GM21367 (cell line): ENCODE results near the gene SLCO4A1.

Experiments used
- ATAC-seq: cut with Tn5 transposase; IDR thresholded peaks from one replicate; pipeline ENCODE4 v1.9.1; 2021; ENCODE audit not compliant: unreplicated experiment

Gene SLCO4A1

DNA sequence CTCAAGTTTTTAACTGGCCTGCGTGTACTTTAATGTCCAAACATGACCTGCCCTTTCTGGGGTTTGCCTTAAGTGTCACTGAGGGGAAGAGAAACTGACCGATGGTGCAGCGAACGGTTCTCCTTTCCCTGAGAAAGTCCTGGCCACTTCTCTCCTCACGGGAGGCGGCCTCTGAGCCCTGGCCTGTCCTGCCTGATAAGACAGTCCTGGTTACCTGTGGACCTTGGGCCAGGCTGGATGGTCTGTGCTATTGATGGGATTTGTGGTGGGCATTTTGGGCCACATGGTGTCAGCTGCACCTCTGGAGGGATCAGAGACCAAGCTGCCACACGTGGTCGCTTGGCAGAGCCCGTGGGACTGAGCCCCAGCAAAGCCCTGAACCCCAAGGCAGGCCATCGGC, 54.7 kb downstream of the SLCO4A1 start:
- ATAC-seq = no peak

- ATAC-seq = no peak
These were observed 55.2 kb downstream of the SLCO4A1 start for GRCh38 chr20:62697468-62697912.

DNA sequence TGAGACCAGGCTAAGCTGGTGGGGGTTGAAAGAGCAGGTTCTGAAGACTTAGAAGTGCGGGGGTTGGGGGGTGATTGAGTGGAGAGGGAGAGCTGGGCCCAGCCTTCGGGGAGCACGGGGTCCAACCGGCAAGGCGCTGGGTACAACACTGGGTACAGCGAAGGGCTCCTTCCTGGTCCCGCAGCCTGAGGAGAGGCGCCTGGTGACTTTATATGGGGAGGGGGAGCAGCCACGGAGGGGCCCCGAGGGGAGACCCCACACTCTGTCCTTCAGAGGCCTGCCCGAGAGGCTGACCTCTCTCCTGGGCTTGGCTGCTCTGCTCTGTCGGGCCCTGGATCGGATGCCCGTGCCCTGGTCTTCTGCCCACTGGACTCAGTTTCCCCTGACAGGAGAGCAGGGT, 55.9 kb downstream of the SLCO4A1 start:
- ATAC-seq = no peak

- ATAC-seq = no peak
These were observed 57.0 kb downstream of the SLCO4A1 start for GRCh38 chr20:62699296-62699695.

GRCh38 chr20:62699741-62700140, 57.4 kb downstream of the SLCO4A1 start:
- no peak for ATAC-seq

- no peak for ATAC-seq
These were observed 58.1 kb downstream of the SLCO4A1 start for GRCh38 chr20:62700261-62700930.

DNA sequence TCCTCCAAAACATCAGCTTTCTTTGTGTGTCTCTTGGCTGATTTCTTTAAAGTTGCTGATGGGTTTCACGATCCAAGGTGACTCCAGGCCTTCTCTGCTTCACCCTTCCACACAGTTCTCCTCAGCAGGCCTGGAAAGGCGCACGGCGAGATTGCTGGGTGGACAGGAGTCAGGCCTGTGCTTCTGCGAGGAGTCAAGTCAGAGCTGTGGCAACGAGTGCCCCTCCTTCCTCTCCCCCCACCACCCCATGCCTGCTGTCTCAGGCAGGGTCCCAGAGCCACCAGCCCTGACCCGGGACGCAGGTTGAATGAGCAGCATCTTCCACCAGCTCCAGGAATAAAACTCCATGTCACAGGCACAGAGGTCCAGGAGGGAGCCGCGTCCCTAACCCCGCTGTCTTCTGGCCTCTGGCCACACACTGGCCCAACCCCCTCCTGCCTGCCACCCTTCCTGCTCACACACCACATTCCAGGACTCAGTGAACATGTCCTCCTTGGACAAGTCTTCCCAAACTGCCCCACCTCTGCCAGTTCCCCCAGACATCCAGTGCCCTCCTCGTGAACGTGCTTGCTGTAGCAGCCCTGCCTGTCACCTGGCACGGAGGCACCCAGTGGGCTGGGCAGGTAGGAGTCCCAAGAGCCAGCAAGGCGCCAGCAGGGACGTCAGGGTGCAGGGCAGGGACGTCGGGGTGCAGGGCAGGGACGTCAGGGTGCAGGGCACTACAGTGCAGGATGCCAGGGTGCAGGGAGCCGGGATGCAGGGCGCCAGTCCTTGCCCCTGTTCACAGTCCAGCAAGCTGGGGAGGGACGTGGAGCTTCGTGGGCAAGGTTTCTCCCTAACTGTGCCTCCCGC, 59.1 kb downstream of the SLCO4A1 start:
- no peak for ATAC-seq

DNA sequence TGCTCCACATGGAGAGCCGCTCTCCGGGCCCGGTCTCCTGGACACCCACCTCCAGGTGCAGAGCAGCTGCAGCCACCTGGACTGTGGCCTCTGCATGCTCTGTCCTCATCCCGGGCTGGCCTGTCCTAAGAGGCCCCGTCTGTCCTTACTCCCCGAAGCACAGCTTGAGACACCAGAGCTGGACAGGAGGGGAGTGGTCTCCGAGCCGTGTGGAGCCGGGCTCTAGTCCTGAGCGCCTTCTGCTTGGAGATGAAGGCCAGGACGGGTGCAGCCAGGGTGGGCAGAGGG, 59.7 kb downstream of the SLCO4A1 start:
- ATAC-seq = no peak

GRCh38 chr20:62702895-62703852, 60.9 kb downstream of the SLCO4A1 start:
- no peak for ATAC-seq

DNA sequence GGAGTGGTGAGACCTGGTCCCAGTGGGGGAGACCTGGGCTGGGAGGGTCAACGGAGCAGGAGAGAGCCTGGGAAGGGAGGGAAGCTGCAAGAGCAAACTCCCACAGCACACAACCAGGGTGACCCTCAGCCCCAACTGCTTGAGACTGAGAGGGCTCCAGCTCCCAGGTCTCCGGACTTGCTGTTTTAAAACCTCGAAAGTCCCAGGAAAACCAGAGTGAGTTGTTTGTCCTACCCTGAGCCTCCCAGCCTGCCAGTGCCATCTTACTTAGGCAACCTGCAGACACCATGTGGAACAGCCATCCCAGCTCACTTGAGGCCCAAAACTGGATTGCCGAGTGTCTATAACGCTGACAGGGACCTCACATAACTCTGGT, 61.5 kb downstream of the SLCO4A1 start:
- no peak for ATAC-seq

DNA sequence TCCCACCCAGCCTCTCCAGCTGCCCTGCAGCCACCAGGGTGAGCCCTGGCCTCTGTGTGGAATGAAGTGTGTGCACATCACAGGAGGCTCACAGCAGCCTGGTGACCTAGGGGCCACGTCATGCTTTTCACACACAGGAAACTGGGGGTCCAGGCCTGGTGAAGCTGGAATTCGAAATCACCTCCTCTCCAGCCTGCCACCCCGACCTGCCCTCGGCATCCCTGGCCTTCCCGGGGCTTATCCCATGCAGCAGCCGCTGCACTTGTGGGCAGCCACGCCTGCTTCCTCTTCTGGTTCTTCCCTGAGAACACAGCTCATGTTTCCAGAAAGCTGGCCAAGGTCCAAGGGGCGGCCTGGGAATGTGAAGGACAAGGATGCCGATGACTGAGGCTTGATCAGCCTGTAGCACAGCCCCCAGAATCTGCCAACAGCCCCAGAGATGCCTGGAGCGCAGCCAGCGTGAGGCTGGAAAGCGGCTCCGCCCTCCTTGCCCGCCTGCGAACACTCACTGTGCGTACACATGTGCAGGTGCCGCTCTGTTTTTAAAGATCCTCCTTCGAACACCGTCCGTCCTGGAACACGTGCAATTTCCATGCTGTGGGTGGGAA, 62.1 kb downstream of the SLCO4A1 start:
- no peak for ATAC-seq

DNA sequence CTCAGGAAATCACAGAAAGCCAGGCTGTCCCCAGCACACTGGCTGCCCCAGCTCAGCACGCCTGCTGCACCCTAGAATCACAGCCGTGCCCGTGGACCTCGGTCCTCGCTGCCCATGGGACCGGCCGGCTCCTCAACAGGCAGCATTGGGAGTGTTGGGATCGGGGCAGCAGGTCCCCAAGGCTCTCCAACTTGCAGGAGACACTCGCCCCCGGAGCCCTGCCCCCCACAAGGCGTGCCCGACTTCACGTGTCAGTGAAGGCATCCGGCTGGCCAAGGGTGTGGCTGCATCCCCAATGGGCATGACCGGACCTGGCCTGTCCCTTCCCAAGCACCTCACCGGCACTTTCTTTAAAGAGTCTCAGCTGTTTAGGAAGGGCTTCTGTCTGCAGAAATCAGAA, 63.3 kb downstream of the SLCO4A1 start:
- ATAC-seq = no peak

GRCh38 chr20:62706344-62706743, 64.0 kb downstream of the SLCO4A1 start:
- ATAC-seq = no peak

GRCh38 chr20:62706857-62707256, 64.6 kb downstream of the SLCO4A1 start:
- no peak for ATAC-seq

GRCh38 chr20:62707276-62707920, 65.1 kb downstream of the SLCO4A1 start:
- no peak for ATAC-seq

GRCh38 chr20:62707921-62708521, 65.7 kb downstream of the SLCO4A1 start:
- no peak for ATAC-seq

- ATAC-seq = no peak
These were observed 66.6 kb downstream of the SLCO4A1 start, which contains the start of gene NTSR1 for GRCh38 chr20:62708591-62709536. Gene NTSR1 (plus strand): TSS chr20:62708836. CDS start chr20:62709208, 372 bp downstream.

DNA sequence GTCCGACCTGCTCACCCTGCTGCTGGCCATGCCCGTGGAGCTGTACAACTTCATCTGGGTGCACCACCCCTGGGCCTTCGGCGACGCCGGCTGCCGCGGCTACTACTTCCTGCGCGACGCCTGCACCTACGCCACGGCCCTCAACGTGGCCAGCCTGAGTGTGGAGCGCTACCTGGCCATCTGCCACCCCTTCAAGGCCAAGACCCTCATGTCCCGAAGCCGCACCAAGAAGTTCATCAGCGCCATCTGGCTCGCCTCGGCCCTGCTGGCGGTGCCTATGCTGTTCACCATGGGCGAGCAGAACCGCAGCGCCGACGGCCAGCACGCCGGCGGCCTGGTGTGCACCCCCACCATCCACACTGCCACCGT, 67.2 kb downstream of the SLCO4A1 start:
- ATAC-seq = no peak
